ENCODE measurements around the gene MARCHF3.
"Not testable (repeated sequence)": the region's sequence is repeated elsewhere in the genome, so short reads cannot be mapped to it uniquely, and the experiment has no call there.

MARCHF3 gene

DNA sequence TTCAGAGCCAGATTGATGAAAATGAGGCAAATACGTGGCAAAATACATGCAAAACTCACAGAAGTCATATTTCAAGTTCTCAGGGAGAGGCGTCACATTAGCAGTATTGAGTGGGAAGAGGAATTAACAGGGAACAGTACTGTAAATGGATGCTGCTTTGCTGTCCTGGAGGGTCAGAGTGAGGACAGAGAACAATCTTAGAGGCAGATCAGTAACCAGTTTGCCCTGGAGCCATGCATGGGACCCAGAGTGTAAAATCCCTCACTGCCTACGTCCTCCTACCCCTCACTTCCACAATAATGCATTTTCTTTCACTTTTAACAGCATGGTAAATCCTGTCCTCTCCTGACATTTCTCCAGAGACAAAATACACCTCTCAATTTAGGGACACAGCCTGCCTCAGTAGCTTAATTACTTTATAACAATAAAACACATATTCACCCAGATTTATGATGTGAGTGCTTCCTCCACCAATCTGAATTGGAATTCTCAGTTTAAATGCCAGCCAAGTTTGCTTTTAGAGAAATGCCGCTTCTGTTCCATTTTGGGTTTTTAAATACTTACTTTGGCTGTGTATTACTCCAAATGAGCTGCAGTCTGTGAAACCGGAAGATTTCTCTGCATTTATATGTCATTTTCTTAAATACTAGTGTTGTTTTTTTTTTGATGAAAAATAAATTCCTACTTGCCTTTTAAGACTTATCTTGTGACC, 183.5 kb downstream of the MARCHF3 start:
- no peak overlapping the region for H3K4ac ChIP-seq (ENCODE audit: low read depth, low read length)
- no peaks in the 10 kb centered on the region for H3K4me1 ChIP-seq (ENCODE audit: control insufficient read depth in 1 of 2, insufficient read depth in 2 of 2, low read length in 2 of 2)
- no peaks in the 10 kb centered on the region for H3K79me1 ChIP-seq (ENCODE audit: low read length)
- DNase-seq, result no peak
- no peak overlapping the region for H4K8ac ChIP-seq (ENCODE audit: low read depth, low read length)
- no peak overlapping the region for H3K9ac ChIP-seq (ENCODE audit: low read length)
- H3K79me2 ChIP-seq (ENCODE audit: control insufficient read depth, insufficient read depth, low read length, poor library complexity), result no peaks in the 10 kb centered on the region
- no peak overlapping the region for H2AFZ ChIP-seq (ENCODE audit: insufficient read depth, low read length, poor library complexity)
- no peak overlapping the region for H2BK120ac ChIP-seq (ENCODE audit: insufficient read depth, low read length, poor library complexity)
- no peak overlapping the region for H3K4me2 ChIP-seq (ENCODE audit: low read length)
- no peaks in the 10 kb centered on the region for H3K36me3 ChIP-seq (ENCODE audit: control insufficient read depth in 1 of 2, insufficient read depth in 2 of 2, low read length in 2 of 2)
- H3K27ac ChIP-seq (ENCODE audit: low read depth, low read length), result no peak overlapping the region
- H3K27me3 ChIP-seq (ENCODE audit: insufficient read depth, low read length), result no peaks in the 10 kb centered on the region
- H3K9me3 ChIP-seq (ENCODE audit: insufficient read depth, low read depth, low read length), result no peaks in the 10 kb centered on the region
- H2BK5ac ChIP-seq (ENCODE audit: low read depth, low read length, poor library complexity), result no peak overlapping the region
- no peak overlapping the region for H2BK12ac ChIP-seq (ENCODE audit: low read length)
- H3K4me3 ChIP-seq (ENCODE audit: low read depth, low read length), result no peak overlapping the region
- no peak overlapping the region for H2AK5ac ChIP-seq (ENCODE audit: low read length)
- no peak overlapping the region for H3K23ac ChIP-seq (ENCODE audit: low read length)
- no peak overlapping the region for H4K91ac ChIP-seq (ENCODE audit: low read depth, low read length)
- no CpG with 5 or more reads among the region's 5 CpGs for WGBS (ENCODE audit: extremely low coverage, insufficient coverage, insufficient read length)
- no peak overlapping the region for H3K18ac ChIP-seq (ENCODE audit: low read length)
- H4K12ac ChIP-seq (ENCODE audit: low read depth, low read length), result no peak overlapping the region
- no peak overlapping the region for H3K14ac ChIP-seq (ENCODE audit: low read length)

DNA sequence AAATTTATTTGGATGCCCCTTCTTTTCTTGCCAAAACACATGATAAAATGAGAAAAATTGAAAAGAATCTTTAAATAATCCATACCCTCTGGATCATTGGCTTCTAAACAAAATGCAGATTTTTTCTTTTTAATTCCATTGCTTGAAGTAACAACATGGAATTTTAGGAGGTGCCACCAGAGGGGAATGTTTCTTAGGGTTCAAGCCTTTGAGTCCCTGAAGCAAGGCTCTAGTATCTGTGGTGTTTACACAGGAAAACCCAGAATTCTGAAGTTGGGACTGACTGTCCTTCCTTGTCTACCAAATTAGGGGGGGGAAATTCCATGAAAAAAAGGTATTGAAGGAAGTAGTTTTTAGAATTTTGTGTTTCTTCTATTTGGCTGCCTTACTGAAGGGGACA, 184.0 kb downstream of the MARCHF3 start:
- Histone ChIP-seq H3K36me3 (ENCODE audit: control insufficient read depth in 1 of 2, insufficient read depth in 2 of 2, low read length in 2 of 2) (no peaks in the 10 kb centered on the region), H2AFZ (ENCODE audit: insufficient read depth, low read length, poor library complexity) (no peak overlapping the region), H3K14ac (ENCODE audit: low read length) (no peak overlapping the region), H3K18ac (ENCODE audit: low read length) (no peak overlapping the region), H3K27me3 (ENCODE audit: insufficient read depth, low read length) (no peaks in the 10 kb centered on the region), H3K79me2 (ENCODE audit: control insufficient read depth, insufficient read depth, low read length, poor library complexity) (no peaks in the 10 kb centered on the region), H3K9ac (ENCODE audit: low read length) (no peak overlapping the region), H4K91ac (ENCODE audit: low read depth, low read length) (no peak overlapping the region), H3K4ac (ENCODE audit: low read depth, low read length) (no peak overlapping the region), H4K8ac (ENCODE audit: low read depth, low read length) (no peak overlapping the region), H2BK120ac (ENCODE audit: insufficient read depth, low read length, poor library complexity) (no peak overlapping the region), H3K27ac (ENCODE audit: low read depth, low read length) (no peak overlapping the region), H3K23ac (ENCODE audit: low read length) (no peak overlapping the region), H3K4me3 (ENCODE audit: low read depth, low read length) (no peak overlapping the region), H3K9me3 (ENCODE audit: insufficient read depth, low read depth, low read length) (no peaks in the 10 kb centered on the region), H3K79me1 (ENCODE audit: low read length) (no peaks in the 10 kb centered on the region), H3K4me2 (ENCODE audit: low read length) (no peak overlapping the region), H2AK5ac (ENCODE audit: low read length) (no peak overlapping the region), H2BK5ac (ENCODE audit: low read depth, low read length, poor library complexity) (no peak overlapping the region), H4K12ac (ENCODE audit: low read depth, low read length) (no peak overlapping the region), H2BK12ac (ENCODE audit: low read length) (no peak overlapping the region), H3K4me1 (ENCODE audit: control insufficient read depth in 1 of 2, insufficient read depth in 2 of 2, low read length in 2 of 2) (no peaks in the 10 kb centered on the region)
- no peak for DNase-seq

DNA sequence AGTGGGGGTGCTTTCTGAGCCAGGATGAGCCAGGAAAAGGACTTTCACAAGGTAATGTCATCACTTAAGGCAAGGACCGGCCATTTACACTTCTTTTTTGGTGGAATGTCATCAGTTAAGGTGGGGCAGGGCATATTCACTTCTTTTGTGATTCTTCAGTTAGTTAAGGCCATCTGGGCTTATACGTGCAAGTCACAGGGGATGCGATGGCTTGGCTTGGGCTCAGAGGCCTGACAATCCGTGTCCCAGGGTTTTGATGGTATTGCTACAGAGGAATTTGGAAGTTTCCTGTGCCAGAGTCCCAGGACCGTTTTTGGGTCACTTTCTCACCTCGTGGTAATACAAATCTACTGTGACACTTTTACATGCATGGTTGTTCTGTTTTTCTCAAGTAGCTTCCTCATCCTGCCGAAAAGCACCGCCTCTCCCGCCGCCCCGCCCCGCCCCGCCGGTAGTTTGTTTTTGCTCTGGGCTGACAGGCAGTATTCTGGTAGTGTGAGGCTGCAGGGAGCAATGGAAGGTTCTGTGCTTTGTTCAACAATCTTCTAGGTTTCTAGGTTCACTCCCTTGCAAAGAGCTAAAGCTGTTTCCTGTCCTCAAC, 184.8 kb downstream of the MARCHF3 start:
- no CpG with 5 or more reads among the region's 14 CpGs for WGBS (ENCODE audit: extremely low coverage, insufficient coverage, insufficient read length)
- H3K4me1 ChIP-seq (ENCODE audit: control insufficient read depth in 1 of 2, insufficient read depth in 2 of 2, low read length in 2 of 2); H2BK5ac ChIP-seq (ENCODE audit: low read depth, low read length, poor library complexity); H3K9ac ChIP-seq (ENCODE audit: low read length); H3K4ac ChIP-seq (ENCODE audit: low read depth, low read length); DNase-seq; H3K18ac ChIP-seq (ENCODE audit: low read length); H3K4me3 ChIP-seq (ENCODE audit: low read depth, low read length); H3K79me2 ChIP-seq (ENCODE audit: control insufficient read depth, insufficient read depth, low read length, poor library complexity); H3K27me3 ChIP-seq (ENCODE audit: insufficient read depth, low read length); H3K9me3 ChIP-seq (ENCODE audit: insufficient read depth, low read depth, low read length); H2BK120ac ChIP-seq (ENCODE audit: insufficient read depth, low read length, poor library complexity); H3K27ac ChIP-seq (ENCODE audit: low read depth, low read length); H2AFZ ChIP-seq (ENCODE audit: insufficient read depth, low read length, poor library complexity); H4K8ac ChIP-seq (ENCODE audit: low read depth, low read length); H2AK5ac ChIP-seq (ENCODE audit: low read length); H3K36me3 ChIP-seq (ENCODE audit: control insufficient read depth in 1 of 2, insufficient read depth in 2 of 2, low read length in 2 of 2); H4K91ac ChIP-seq (ENCODE audit: low read depth, low read length); H3K14ac ChIP-seq (ENCODE audit: low read length); H2BK12ac ChIP-seq (ENCODE audit: low read length); H4K12ac ChIP-seq (ENCODE audit: low read depth, low read length); H3K23ac ChIP-seq (ENCODE audit: low read length); H3K79me1 ChIP-seq (ENCODE audit: low read length): not testable (repeated sequence)
- H3K4me2 ChIP-seq (ENCODE audit: low read length), result peak overlapping the region; percentile 4

DNA sequence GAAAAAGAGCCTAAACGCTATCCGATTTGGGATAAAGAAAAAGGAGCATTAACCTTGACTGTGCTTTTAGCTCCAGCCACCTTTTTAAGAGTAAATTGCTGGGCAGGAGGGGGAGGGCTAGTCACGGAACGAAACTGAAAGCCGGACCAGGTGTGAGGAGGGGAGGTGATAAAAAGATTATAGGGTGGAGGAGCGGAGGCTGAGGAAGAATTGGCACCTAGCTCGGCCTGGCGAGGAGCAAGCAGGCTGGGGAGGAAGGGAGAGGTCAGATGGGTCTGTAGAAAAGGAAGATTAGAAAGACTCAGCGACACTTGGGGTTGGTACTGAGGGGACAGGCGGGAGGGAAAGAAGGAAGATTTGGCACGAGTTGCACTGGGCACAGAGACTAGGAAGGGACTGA, 187.0 kb downstream of the MARCHF3 start:
- not testable (repeated sequence) for H2BK5ac ChIP-seq (ENCODE audit: low read depth, low read length, poor library complexity); H3K27me3 ChIP-seq (ENCODE audit: insufficient read depth, low read length); H3K4me1 ChIP-seq (ENCODE audit: control insufficient read depth in 1 of 2, insufficient read depth in 2 of 2, low read length in 2 of 2); H4K91ac ChIP-seq (ENCODE audit: low read depth, low read length); H3K9me3 ChIP-seq (ENCODE audit: insufficient read depth, low read depth, low read length); H3K4me3 ChIP-seq (ENCODE audit: low read depth, low read length); H3K9ac ChIP-seq (ENCODE audit: low read length); H3K4ac ChIP-seq (ENCODE audit: low read depth, low read length); H3K4me2 ChIP-seq (ENCODE audit: low read length); H3K14ac ChIP-seq (ENCODE audit: low read length); H3K18ac ChIP-seq (ENCODE audit: low read length); H3K36me3 ChIP-seq (ENCODE audit: control insufficient read depth in 1 of 2, insufficient read depth in 2 of 2, low read length in 2 of 2); H3K79me1 ChIP-seq (ENCODE audit: low read length); H4K8ac ChIP-seq (ENCODE audit: low read depth, low read length); H2AK5ac ChIP-seq (ENCODE audit: low read length); H3K27ac ChIP-seq (ENCODE audit: low read depth, low read length); H2AFZ ChIP-seq (ENCODE audit: insufficient read depth, low read length, poor library complexity); DNase-seq; H3K79me2 ChIP-seq (ENCODE audit: control insufficient read depth, insufficient read depth, low read length, poor library complexity); H3K23ac ChIP-seq (ENCODE audit: low read length); H4K12ac ChIP-seq (ENCODE audit: low read depth, low read length); H2BK12ac ChIP-seq (ENCODE audit: low read length); H2BK120ac ChIP-seq (ENCODE audit: insufficient read depth, low read length, poor library complexity)
- WGBS (ENCODE audit: extremely low coverage, insufficient coverage, insufficient read length), result no CpG with 5 or more reads among the region's 11 CpGs
